Stomach (tissue), 9 donors: ENCODE results near the gene CCDC38. TPM values are rescaled to one million over a fixed set of nuclear protein-coding genes. Genes with fewer than 3 reads are reported as not detected.

ENCODE experiments used
- DNase-seq, 2 donors: peaks; one replicate each; pipeline versions ENCODE4 v3.0.0 to v3.0.0-alpha.2; 2013 to 2019
- H3K27ac ChIP-seq, 5 donors: fragments of 200-600 bp in 4 of 5; sonication (generic) in 4 of 5; one replicate each; pipeline ENCODE4 v1.5.1; 2013 to 2019; ENCODE audit warnings: mild to moderate bottlenecking in 1 of 5, moderate library complexity in 1 of 5
- H3K27me3 ChIP-seq, 3 donors: fragments of 200-600 bp; sonication (generic); one replicate each; pipeline ENCODE4 v1.5.1; 2017 to 2019; ENCODE audit warnings: mixed run types in 1 of 3
- H3K36me3 ChIP-seq, 4 donors: fragments of 200-600 bp; sonication (generic); 1 replicate in 3 of 4; 2 replicates in 1 of 4; pipeline ENCODE4 v1.5.1; 2016 to 2019
- H3K4me1 ChIP-seq, 4 donors: fragments of 200-600 bp; sonication (generic); one replicate each; pipeline ENCODE4 v1.5.1; 2016 to 2019
- H3K4me3 ChIP-seq, 4 donors: fragments of 200-600 bp; sonication (generic) in 3 of 4; one replicate each; pipeline ENCODE4 v1.5.1; 2016 to 2019; ENCODE audit warnings: mild to moderate bottlenecking in 1 of 4
- H3K9me3 ChIP-seq, 4 donors: fragments of 200-600 bp; sonication (generic); one replicate each; pipeline ENCODE4 v1.5.1; 2016 to 2019
- EP300 ChIP-seq: sonication (generic); formaldehyde crosslinking; IDR thresholded peaks from one replicate; pipeline ENCODE4 v1.6.1; 2017; ENCODE audit warnings: antibody characterized with exemption
- POLR2A ChIP-seq, 4 donors: fragments of 450-650 bp; IDR thresholded peaks; one replicate each; pipeline ENCODE4 v1.6.1; 2016; ENCODE audit warnings: antibody characterized with exemption in 4 of 4, control low read depth in 2 of 4, mild to moderate bottlenecking in 1 of 4, moderate library complexity in 1 of 4
- POLR2AphosphoS5 ChIP-seq, 3 donors: sonication (generic); formaldehyde crosslinking; IDR thresholded peaks; one replicate each; pipeline ENCODE4 v1.6.1; 2016; ENCODE audit warnings: antibody characterized with exemption in 3 of 3
- whole genome bisulfite sequencing, 5 donors: extraction: QIAGEN DNeasy Blood & Tissue Kit in 3 of 5; methylation state at CpG; one replicate each; pipeline versions ENCODE4 v1.1.5 to v1.1.7; 2013 to 2018; 5-methylcytosine and 5-hydroxymethylcytosine counted together
- intact Hi-C: fragments of 100-400 bp; cut with DNase I; formaldehyde crosslinking; loops from one replicate; pipeline ENCODE4 v1.15.1; 2023; ENCODE audit warnings: low total_unique reads
- polyA plus RNA-seq, 3 donors: library from polyadenylated mRNA; stranded (reverse); fragments of 200-250 nt; gene quantifications; one replicate each; pipeline ENCODE4 v1.2.3, GENCODE V29; 2013
- total RNA-seq, 5 donors: library from RNA; depleted of rRNA; stranded (reverse); fragments of >200 nt; gene quantifications; one replicate each; pipeline versions ENCODE4 v1.1.0 to v1.2.3, GENCODE V29; 2014 to 2016
- TF ChIP-seq, protein P1 (sequence below), 7 experiments: fragments of 450-650 bp in 4 of 7; fragments of 200-600 bp in 3 of 7; sonication (generic) in 3 of 7; IDR thresholded peaks; one replicate each; pipeline ENCODE4 v1.5.1; 2016 to 2019; ENCODE audit warnings: antibody characterized with exemption in 7 of 7, control low read depth in 2 of 7, mild to moderate bottlenecking in 1 of 7
- donor health status: healthy with polysubstance abuse.
- donor health status: Bipolar disorder and iron deficiency.
- donor health status: healthy.

The CCDC38 gene
- total and polyA plus RNA-seq, 8 donors = not detected

DNA sequence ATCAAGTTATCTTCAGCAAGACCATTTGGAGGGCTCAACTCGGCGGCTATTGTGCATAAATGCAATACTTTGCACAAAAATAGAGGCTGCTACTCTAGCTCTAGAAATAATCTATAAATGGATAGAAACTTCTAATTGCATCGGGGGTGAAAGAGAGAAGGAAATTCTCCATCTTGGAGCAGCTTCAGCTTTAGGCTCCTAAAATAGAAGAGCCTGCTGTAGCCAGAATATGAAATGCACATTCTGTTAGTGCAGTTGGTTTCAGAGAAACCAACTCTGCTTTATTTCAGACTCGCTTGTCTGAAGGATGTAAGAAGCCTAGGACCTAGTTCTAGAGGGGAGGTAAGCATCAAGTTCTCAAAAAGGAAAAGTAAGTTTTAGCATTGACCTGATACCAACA, 45.6 kb downstream of the CCDC38 start:
- no peaks in the 10 kb centered on the region for H3K27me3 ChIP-seq
- no peak for DNase-seq
- H3K9me3 ChIP-seq = no peaks in the 10 kb centered on the region
- TF ChIP-seq, protein P1, sequence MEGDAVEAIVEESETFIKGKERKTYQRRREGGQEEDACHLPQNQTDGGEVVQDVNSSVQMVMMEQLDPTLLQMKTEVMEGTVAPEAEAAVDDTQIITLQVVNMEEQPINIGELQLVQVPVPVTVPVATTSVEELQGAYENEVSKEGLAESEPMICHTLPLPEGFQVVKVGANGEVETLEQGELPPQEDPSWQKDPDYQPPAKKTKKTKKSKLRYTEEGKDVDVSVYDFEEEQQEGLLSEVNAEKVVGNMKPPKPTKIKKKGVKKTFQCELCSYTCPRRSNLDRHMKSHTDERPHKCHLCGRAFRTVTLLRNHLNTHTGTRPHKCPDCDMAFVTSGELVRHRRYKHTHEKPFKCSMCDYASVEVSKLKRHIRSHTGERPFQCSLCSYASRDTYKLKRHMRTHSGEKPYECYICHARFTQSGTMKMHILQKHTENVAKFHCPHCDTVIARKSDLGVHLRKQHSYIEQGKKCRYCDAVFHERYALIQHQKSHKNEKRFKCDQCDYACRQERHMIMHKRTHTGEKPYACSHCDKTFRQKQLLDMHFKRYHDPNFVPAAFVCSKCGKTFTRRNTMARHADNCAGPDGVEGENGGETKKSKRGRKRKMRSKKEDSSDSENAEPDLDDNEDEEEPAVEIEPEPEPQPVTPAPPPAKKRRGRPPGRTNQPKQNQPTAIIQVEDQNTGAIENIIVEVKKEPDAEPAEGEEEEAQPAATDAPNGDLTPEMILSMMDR (IDR thresholded peaks at IDR 0.05) = no peak
- TF ChIP-seq POLR2AphosphoS5 (IDR thresholded peaks at IDR 0.05) = no peak
- TF ChIP-seq POLR2A (IDR thresholded peaks at IDR 0.05) = no peak
- no peak for TF ChIP-seq EP300
- H3K36me3 ChIP-seq = no peaks in the 10 kb centered on the region
- intact Hi-C loops = no loop called here
- 84 to 93% (median 92%) methylated on average over 4 of the region's 4 CpGs for WGBS, 5 donors
- no peak overlapping the region for H3K27ac ChIP-seq
- no peak overlapping the region for H3K4me3 ChIP-seq
- H3K4me1 ChIP-seq = no peaks in the 10 kb centered on the region

DNA sequence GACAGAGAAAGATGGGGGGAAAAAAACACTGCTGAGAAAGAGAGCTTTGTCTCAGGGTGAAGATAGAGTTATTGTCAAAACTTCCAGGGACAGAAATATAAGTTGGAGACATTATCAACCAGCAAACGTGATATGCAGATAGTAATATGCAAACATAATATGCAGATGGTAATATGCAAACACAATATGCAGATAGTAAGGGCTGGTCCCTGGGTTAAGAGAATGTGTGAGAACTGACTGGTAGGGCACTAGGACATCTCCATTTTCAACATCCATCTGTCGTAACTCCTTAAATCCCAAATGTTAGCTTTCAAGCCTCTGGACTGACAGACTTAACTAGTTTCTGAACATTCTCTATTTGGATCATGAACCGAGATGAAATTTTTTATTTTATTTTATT, 51.5 kb downstream of the CCDC38 start:
- intact Hi-C loops = no loop called here
- Histone ChIP-seq H3K27me3 (no peaks in the 10 kb centered on the region), H3K9me3 (no peaks in the 10 kb centered on the region), H3K4me3 (no peak overlapping the region), H3K4me1 (no peaks in the 10 kb centered on the region), H3K36me3 (no peaks in the 10 kb centered on the region), H3K27ac (no peak overlapping the region)
- DNase-seq = no peak
- no peak for TF ChIP-seq EP300
- TF ChIP-seq POLR2AphosphoS5 (IDR thresholded peaks at IDR 0.05) = no peak
- TF ChIP-seq, protein P1 (IDR thresholded peaks at IDR 0.05) = no peak
- TF ChIP-seq POLR2A (IDR thresholded peaks at IDR 0.05) = no peak
- WGBS, 5 donors = 56 to 74% (median 63%) methylated on average over 3 of the region's 3 CpGs

DNA sequence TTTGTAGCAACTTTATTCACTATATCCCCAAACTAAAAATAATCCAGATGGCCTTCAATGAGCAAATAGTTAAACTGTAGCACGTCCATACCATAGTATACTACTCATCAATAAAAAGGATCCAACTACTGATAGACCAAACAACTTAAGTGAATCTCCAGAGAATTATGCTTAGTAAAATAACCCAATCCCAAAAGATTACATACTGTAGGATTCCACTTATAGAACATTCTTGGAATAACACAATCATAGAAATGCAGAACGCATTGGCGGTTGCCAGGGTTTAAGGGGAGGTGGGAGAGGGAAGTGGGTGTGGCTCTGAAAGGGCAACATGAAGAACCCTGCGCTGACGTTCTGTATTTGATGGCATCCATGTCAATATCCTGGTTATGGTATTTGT, 55.1 kb downstream of the CCDC38 start:
- no peak for DNase-seq
- intact Hi-C loops = no loop called here
- no peak overlapping the region for H3K27ac ChIP-seq
- H3K27me3 ChIP-seq = no peaks in the 10 kb centered on the region
- peaks cover 0 to 4% (median 2%) of the 10 kb centered on the region in 4 donors for H3K9me3 ChIP-seq
- no peaks in the 10 kb centered on the region for H3K36me3 ChIP-seq
- 77 to 85% (median 81%) methylated on average over 5 of the region's 5 CpGs for WGBS, 5 donors
- H3K4me3 ChIP-seq = no peak overlapping the region
- TF ChIP-seq, protein P1 (IDR thresholded peaks at IDR 0.05) = no peak
- no peak for TF ChIP-seq POLR2AphosphoS5 (IDR thresholded peaks at IDR 0.05)
- TF ChIP-seq POLR2A (IDR thresholded peaks at IDR 0.05) = no peak
- no peak for TF ChIP-seq EP300
- H3K4me1 ChIP-seq = no peaks in the 10 kb centered on the region

DNA sequence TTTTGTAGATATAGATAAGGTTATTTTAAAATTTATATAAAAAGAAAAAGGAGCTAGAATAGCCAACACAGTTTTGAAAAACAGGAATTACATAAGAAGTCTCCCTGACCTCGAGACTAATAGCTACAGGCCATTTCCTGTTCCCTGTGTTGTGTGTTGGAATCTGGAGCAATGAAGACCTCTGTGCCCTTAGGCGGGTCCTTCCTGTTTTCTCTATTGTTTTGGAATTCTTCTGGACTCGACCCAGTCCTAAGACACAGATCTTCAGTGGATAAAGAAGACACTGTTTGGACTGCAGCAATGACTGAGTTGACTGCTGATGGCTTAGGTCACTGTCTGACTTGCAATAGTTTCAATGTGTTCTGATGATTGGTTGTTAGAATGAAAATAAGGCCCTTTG, 57.4 kb downstream of the CCDC38 start:
- no peak overlapping the region for H3K27ac ChIP-seq
- no peak for TF ChIP-seq EP300
- no peak for TF ChIP-seq POLR2A (IDR thresholded peaks at IDR 0.05)
- TF ChIP-seq, protein P1 (IDR thresholded peaks at IDR 0.05) = no peak
- TF ChIP-seq POLR2AphosphoS5 (IDR thresholded peaks at IDR 0.05) = no peak

More for the DNA sequence above, 57.4 kb downstream of the CCDC38 start:
- Histone ChIP-seq H3K4me1 (no peaks in the 10 kb centered on the region), H3K9me3 (peaks cover 0 to 4% (median 2%) of the 10 kb centered on the region in 4 donors), H3K36me3 (no peaks in the 10 kb centered on the region), H3K4me3 (no peak overlapping the region), H3K27me3 (no peaks in the 10 kb centered on the region)
- DNase-seq = no peak
- 48 to 55% (median 52%) methylated on average over 3 of the region's 3 CpGs for WGBS, 5 donors
- intact Hi-C loops = no loop called here
